Activated CD4-positive, CD25-positive, alpha-beta regulatory T cell treated with anti-CD3 and anti-CD28 coated beads, Interleukin-2, amount 50 U/mL, for 16 hours (primary cell): Measurements from ENCODE around the gene TNIP2.
"Not testable (repeated sequence)": the region's sequence is repeated elsewhere in the genome, so short reads cannot be mapped to it uniquely, and the experiment has no call there.

ENCODE experiments used
- DNase-seq: peaks from one replicate; pipeline ENCODE4 v3.0.0-alpha.2; 2020; ENCODE audit warnings: low read depth, low spot score

The TNIP2 gene

GRCh38 chr4:2744576-2745270, 11.4 kb downstream of the TNIP2 start:
- no peak for DNase-seq

GRCh38 chr4:2743518-2744445, 12.4 kb downstream of the TNIP2 start:
- no peak for DNase-seq

- DNase-seq, result no peak
Observed at GRCh38 chr4:2742823-2743517, 13.2 kb downstream of the TNIP2 start.

- DNase-seq, result no peak
Observed at GRCh38 chr4:2742081-2742822, 13.9 kb downstream of the TNIP2 start.

- DNase-seq, result no peak
Observed at GRCh38 chr4:2741626-2742025, 14.5 kb downstream of the TNIP2 start.

- DNase-seq, result not testable (repeated sequence)
Observed at GRCh38 chr4:2738296-2738695, 17.8 kb downstream of the TNIP2 start.

- DNase-seq, result no peak
Observed at GRCh38 chr4:2735869-2736268, 20.3 kb downstream of the TNIP2 start.

- DNase-seq, result no peak
Observed at GRCh38 chr4:2734612-2735011, 21.5 kb downstream of the TNIP2 start.

- DNase-seq, result no peak
Observed at GRCh38 chr4:2733844-2734574, 22.1 kb downstream of the TNIP2 start.

GRCh38 chr4:2733001-2733843, 22.9 kb downstream of the TNIP2 start:
- DNase-seq, result no peak

GRCh38 chr4:2732526-2732925, 23.6 kb downstream of the TNIP2 start:
- DNase-seq, result no peak

- DNase-seq, result no peak
Observed at GRCh38 chr4:2731907-2732317, 24.2 kb downstream of the TNIP2 start.

GRCh38 chr4:2729533-2729875, 26.6 kb downstream of the TNIP2 start:
- DNase-seq, result no peak

- DNase-seq, result no peak
Observed at GRCh38 chr4:2728806-2729532, 27.2 kb downstream of the TNIP2 start.

- no peak for DNase-seq
Observed at GRCh38 chr4:2728221-2728620, 27.9 kb downstream of the TNIP2 start.

GRCh38 chr4:2726881-2727280, 29.3 kb downstream of the TNIP2 start:
- DNase-seq, result not testable (repeated sequence)

- no peak for DNase-seq
Observed at GRCh38 chr4:2725380-2725779, 30.8 kb downstream of the TNIP2 start.

- no peak for DNase-seq
Observed at GRCh38 chr4:2723751-2724150, 32.4 kb downstream of the TNIP2 start.

- no peak for DNase-seq
Observed at GRCh38 chr4:2722033-2722432, 34.1 kb downstream of the TNIP2 start.
